DND-41 (cell line): Measurements from ENCODE around the gene YWHAE.

Experiments used
- CTCF ChIP-seq: IDR thresholded peaks from 2 replicates; pipeline ENCODE4 v1.5.1; 2012; ENCODE audit warnings: borderline replicate concordance, low read length, moderate library complexity, mild to moderate bottlenecking; ENCODE audit not compliant: poor library complexity, severe bottlenecking; ENCODE audit errors: extremely low read depth
- EZH2 ChIP-seq: IDR thresholded peaks from 3 replicates; pipeline ENCODE4 v1.6.1; 2012; ENCODE audit warnings: borderline replicate concordance, low read depth, mild to moderate bottlenecking, moderate library complexity, low read length, inconsistent platforms; ENCODE audit not compliant: severe bottlenecking

GRCh38 chr17:1384905-1385435 is 15.1 kb downstream of the YWHAE start:
- TF ChIP-seq CTCF = no peak
- no peak for TF ChIP-seq EZH2
